ENCODE data around the gene GTPBP3. TPM values are rescaled to one million over a fixed set of nuclear protein-coding genes. Genes with fewer than 3 reads are reported as not detected.

Gene GTPBP3
- total and polyA plus RNA-seq, 9 of the 15 experiments (the other 6 are each of a cell fraction or from before 2014, with no cell fraction given), result 4.9 to 124 (median 22.6) TPM

- TF ChIP-seq ZNF318 (IDR thresholded peaks at IDR 0.05; ENCODE audit: borderline replicate concordance in 1 of 2, low read depth in 1 of 2) (peak in 1 of 2 experiments; percentile 50; a peak in 1 of 4 replicates), SRSF3 (IDR thresholded peaks at IDR 0.05; ENCODE audit: insufficient read depth, low read length) (no peak), DACH1 (IDR thresholded peaks at IDR 0.05; ENCODE audit: partially characterized antibody) (peak; percentile 18), MYNN (IDR thresholded peaks at IDR 0.05) (peak; percentile 77; the same call in 1 of the 2 replicates), MYNN (CRISPR knock-in tag; IDR thresholded peaks at IDR 0.05) (no peak), ZNF175 (CRISPR knock-in tag; IDR thresholded peaks at IDR 0.05; ENCODE audit: low read depth) (peak; percentile 22; the same call in 1 of the 2 replicates), EHMT2 (IDR thresholded peaks at IDR 0.05) (0 out of 2 replicates have a peak, but pooled peaks have one; percentile 45), E2F5 (CRISPR knock-in tag; IDR thresholded peaks at IDR 0.05) (0 out of 2 replicates have a peak, but pooled peaks have one; percentile 14), NBN (IDR thresholded peaks at IDR 0.05; ENCODE audit: low read depth) (peak; percentile 97), TRIM28 (IDR thresholded peaks at IDR 0.05) (peak; percentile 83; the same call in 1 of the 2 replicates), ZNF780A (CRISPR knock-in tag; IDR thresholded peaks at IDR 0.05) (no peak)
- TF ChIP-seq, protein P1, sequence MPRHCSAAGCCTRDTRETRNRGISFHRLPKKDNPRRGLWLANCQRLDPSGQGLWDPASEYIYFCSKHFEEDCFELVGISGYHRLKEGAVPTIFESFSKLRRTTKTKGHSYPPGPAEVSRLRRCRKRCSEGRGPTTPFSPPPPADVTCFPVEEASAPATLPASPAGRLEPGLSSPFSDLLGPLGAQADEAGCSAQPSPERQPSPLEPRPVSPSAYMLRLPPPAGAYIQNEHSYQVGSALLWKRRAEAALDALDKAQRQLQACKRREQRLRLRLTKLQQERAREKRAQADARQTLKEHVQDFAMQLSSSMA (CRISPR knock-in tag; IDR thresholded peaks at IDR 0.05), result peak; percentile 74; the same call in 1 of the 2 replicates
- TF ChIP-seq, protein P2, sequence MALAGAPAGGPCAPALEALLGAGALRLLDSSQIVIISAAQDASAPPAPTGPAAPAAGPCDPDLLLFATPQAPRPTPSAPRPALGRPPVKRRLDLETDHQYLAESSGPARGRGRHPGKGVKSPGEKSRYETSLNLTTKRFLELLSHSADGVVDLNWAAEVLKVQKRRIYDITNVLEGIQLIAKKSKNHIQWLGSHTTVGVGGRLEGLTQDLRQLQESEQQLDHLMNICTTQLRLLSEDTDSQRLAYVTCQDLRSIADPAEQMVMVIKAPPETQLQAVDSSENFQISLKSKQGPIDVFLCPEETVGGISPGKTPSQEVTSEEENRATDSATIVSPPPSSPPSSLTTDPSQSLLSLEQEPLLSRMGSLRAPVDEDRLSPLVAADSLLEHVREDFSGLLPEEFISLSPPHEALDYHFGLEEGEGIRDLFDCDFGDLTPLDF (CRISPR knock-in tag; IDR thresholded peaks at IDR 0.05), result peak; percentile 74
Measured at GRCh38 chr19:17336872-17337674, at the start of gene GTPBP3 (continued).
